Activated T-cell treated with anti-CD3 and anti-CD28 coated beads, Interleukin-2, amount 50 U/mL, for 24 hours (primary cell): ENCODE measurements around the gene FCHO2.

ENCODE experiments used
- DNase-seq: peaks from one replicate; pipeline ENCODE4 v3.0.0-alpha.2; 2020
- H3K27ac Mint-ChIP-seq: 2 replicates; pipeline ENCODE4 v1.8.0; 2020; ENCODE audit warnings: mild to moderate bottlenecking, mixed read lengths
- H3K27me3 Mint-ChIP-seq: 2 replicates; pipeline ENCODE4 v1.8.0; 2020; ENCODE audit warnings: mixed read lengths
- H3K36me3 Mint-ChIP-seq: 2 replicates; pipeline ENCODE4 v1.8.0; 2020; ENCODE audit warnings: low read depth, mixed read lengths
- H3K4me1 Mint-ChIP-seq: 2 replicates; pipeline ENCODE4 v1.8.0; 2020; ENCODE audit warnings: low read depth, mixed read lengths
- H3K4me3 Mint-ChIP-seq: 2 replicates; pipeline ENCODE4 v1.8.0; 2020; ENCODE audit warnings: mild to moderate bottlenecking, moderate library complexity, mixed read lengths
- H3K9me3 Mint-ChIP-seq: 2 replicates; pipeline ENCODE4 v1.8.0; 2020; ENCODE audit warnings: mixed read lengths

Gene FCHO2

GRCh38 chr5:73031839-73032238, 76.0 kb downstream of the FCHO2 start:
- Mint-ChIP-seq H3K36me3 (no peaks in the 10 kb centered on the region), H3K27me3 (no peaks in the 10 kb centered on the region), H3K27ac (no peak overlapping the region), H3K4me1 (no peaks in the 10 kb centered on the region), H3K9me3 (no peaks in the 10 kb centered on the region), H3K4me3 (no peak overlapping the region)
- DNase-seq: no peak

GRCh38 chr5:73032635-73033034, 76.8 kb downstream of the FCHO2 start:
- H3K4me3 Mint-ChIP-seq: no peak overlapping the region
- no peak for DNase-seq
- H3K9me3 Mint-ChIP-seq: no peaks in the 10 kb centered on the region
- no peak overlapping the region for H3K27ac Mint-ChIP-seq
- no peaks in the 10 kb centered on the region for H3K36me3 Mint-ChIP-seq
- H3K27me3 Mint-ChIP-seq: no peaks in the 10 kb centered on the region
- no peaks in the 10 kb centered on the region for H3K4me1 Mint-ChIP-seq

GRCh38 chr5:73037545-73037944, 81.7 kb downstream of the FCHO2 start:
- Mint-ChIP-seq H3K27me3 (no peaks in the 10 kb centered on the region), H3K4me1 (no peaks in the 10 kb centered on the region), H3K9me3 (no peaks in the 10 kb centered on the region), H3K36me3 (no peaks in the 10 kb centered on the region), H3K4me3 (no peak overlapping the region), H3K27ac (no peak overlapping the region)
- DNase-seq: no peak

GRCh38 chr5:73039082-73039481, 83.2 kb downstream of the FCHO2 start:
- H3K4me1 Mint-ChIP-seq: no peaks in the 10 kb centered on the region
- H3K27me3 Mint-ChIP-seq: no peaks in the 10 kb centered on the region
- DNase-seq: no peak
- H3K4me3 Mint-ChIP-seq: no peak overlapping the region
- H3K9me3 Mint-ChIP-seq: no peaks in the 10 kb centered on the region
- H3K36me3 Mint-ChIP-seq: no peaks in the 10 kb centered on the region
- no peak overlapping the region for H3K27ac Mint-ChIP-seq

- Mint-ChIP-seq H3K4me1 (no peaks in the 10 kb centered on the region), H3K27me3 (no peaks in the 10 kb centered on the region), H3K4me3 (no peak overlapping the region), H3K27ac (no peak overlapping the region), H3K9me3 (peaks cover 4% of the 10 kb centered on the region), H3K36me3 (no peaks in the 10 kb centered on the region)
- DNase-seq: no peak
Observed at GRCh38 chr5:73042993-73043392, 87.2 kb downstream of the FCHO2 start.

- DNase-seq: no peak
- no peaks in the 10 kb centered on the region for H3K36me3 Mint-ChIP-seq
- H3K4me3 Mint-ChIP-seq: no peak overlapping the region
- H3K4me1 Mint-ChIP-seq: no peaks in the 10 kb centered on the region
- H3K27me3 Mint-ChIP-seq: no peaks in the 10 kb centered on the region
- no peak overlapping the region for H3K27ac Mint-ChIP-seq
- H3K9me3 Mint-ChIP-seq: peaks cover 4% of the 10 kb centered on the region
Observed at GRCh38 chr5:73044546-73044945, 88.7 kb downstream of the FCHO2 start.

GRCh38 chr5:73045623-73046022, 89.8 kb downstream of the FCHO2 start:
- Mint-ChIP-seq H3K4me1 (no peaks in the 10 kb centered on the region), H3K27me3 (no peaks in the 10 kb centered on the region), H3K9me3 (peaks cover 4% of the 10 kb centered on the region), H3K27ac (no peak overlapping the region), H3K36me3 (no peaks in the 10 kb centered on the region), H3K4me3 (no peak overlapping the region)
- DNase-seq: no peak

- no peaks in the 10 kb centered on the region for H3K27me3 Mint-ChIP-seq
- no peak for DNase-seq
- H3K4me3 Mint-ChIP-seq: no peak overlapping the region
- H3K36me3 Mint-ChIP-seq: no peaks in the 10 kb centered on the region
- H3K9me3 Mint-ChIP-seq: no peaks in the 10 kb centered on the region
- H3K27ac Mint-ChIP-seq: no peak overlapping the region
- H3K4me1 Mint-ChIP-seq: no peaks in the 10 kb centered on the region
Observed at GRCh38 chr5:73061593-73061992, 105.8 kb downstream of the FCHO2 start.

GRCh38 chr5:73066466-73066865, 110.6 kb downstream of the FCHO2 start:
- Mint-ChIP-seq H3K36me3 (no peaks in the 10 kb centered on the region), H3K9me3 (no peaks in the 10 kb centered on the region), H3K27me3 (peaks cover 7% of the 10 kb centered on the region), H3K27ac (no peak overlapping the region), H3K4me1 (no peaks in the 10 kb centered on the region), H3K4me3 (no peak overlapping the region)
- DNase-seq: no peak

- no peaks in the 10 kb centered on the region for H3K9me3 Mint-ChIP-seq
- H3K36me3 Mint-ChIP-seq: no peaks in the 10 kb centered on the region
- H3K27me3 Mint-ChIP-seq: peaks cover 7% of the 10 kb centered on the region
- no peaks in the 10 kb centered on the region for H3K4me1 Mint-ChIP-seq
- no peak for DNase-seq
- H3K4me3 Mint-ChIP-seq: no peak overlapping the region
- H3K27ac Mint-ChIP-seq: no peak overlapping the region
Observed at GRCh38 chr5:73067213-73067612, 111.4 kb downstream of the FCHO2 start.

- Mint-ChIP-seq H3K36me3 (no peaks in the 10 kb centered on the region), H3K4me1 (no peaks in the 10 kb centered on the region), H3K27ac (no peak overlapping the region), H3K9me3 (no peaks in the 10 kb centered on the region), H3K27me3 (peaks cover 11% of the 10 kb centered on the region), H3K4me3 (no peak overlapping the region)
- no peak for DNase-seq
Observed at GRCh38 chr5:73081093-73081492, 125.3 kb downstream of the FCHO2 start.

- Mint-ChIP-seq H3K4me1 (no peaks in the 10 kb centered on the region), H3K36me3 (no peaks in the 10 kb centered on the region), H3K27ac (no peak overlapping the region), H3K9me3 (no peaks in the 10 kb centered on the region), H3K27me3 (peaks cover 14% of the 10 kb centered on the region), H3K4me3 (no peak overlapping the region)
- DNase-seq: no peak
Observed at GRCh38 chr5:73088026-73088425, 132.2 kb downstream of the FCHO2 start.

- Mint-ChIP-seq H3K36me3 (no peaks in the 10 kb centered on the region), H3K27me3 (peaks cover 33% of the 10 kb centered on the region), H3K4me1 (peaks cover 14% of the 10 kb centered on the region), H3K27ac (no peak overlapping the region), H3K9me3 (peaks cover 5% of the 10 kb centered on the region), H3K4me3 (no peak overlapping the region)
- DNase-seq: no peak
Observed at GRCh38 chr5:73093943-73094342, 138.1 kb downstream of the FCHO2 start.

GRCh38 chr5:73094415-73094814, 138.6 kb downstream of the FCHO2 start:
- no peak for DNase-seq
- no peak overlapping the region for H3K4me3 Mint-ChIP-seq
- peaks cover 33% of the 10 kb centered on the region for H3K27me3 Mint-ChIP-seq
- no peaks in the 10 kb centered on the region for H3K36me3 Mint-ChIP-seq
- no peak overlapping the region for H3K27ac Mint-ChIP-seq
- H3K4me1 Mint-ChIP-seq: peaks cover 14% of the 10 kb centered on the region
- H3K9me3 Mint-ChIP-seq: peaks cover 5% of the 10 kb centered on the region

- peaks cover 5% of the 10 kb centered on the region for H3K9me3 Mint-ChIP-seq
- H3K36me3 Mint-ChIP-seq: no peaks in the 10 kb centered on the region
- DNase-seq: no peak
- no peak overlapping the region for H3K27ac Mint-ChIP-seq
- peaks cover 39% of the 10 kb centered on the region for H3K27me3 Mint-ChIP-seq
- no peak overlapping the region for H3K4me3 Mint-ChIP-seq
- peaks cover 14% of the 10 kb centered on the region for H3K4me1 Mint-ChIP-seq
Observed at GRCh38 chr5:73095564-73096238, 139.9 kb downstream of the FCHO2 start.

- DNase-seq: no peak
- H3K9me3 Mint-ChIP-seq: peaks cover 5% of the 10 kb centered on the region
- H3K27ac Mint-ChIP-seq: no peak overlapping the region
- H3K36me3 Mint-ChIP-seq: no peaks in the 10 kb centered on the region
- H3K4me1 Mint-ChIP-seq: peaks cover 14% of the 10 kb centered on the region
- no peak overlapping the region for H3K4me3 Mint-ChIP-seq
- H3K27me3 Mint-ChIP-seq: peaks cover 39% of the 10 kb centered on the region
Observed at GRCh38 chr5:73096239-73096575, 140.4 kb downstream of the FCHO2 start.
